NCI-H1048 (cell line): Measurements from ENCODE around the gene MOGAT3.

ENCODE experiments used
- DNase-seq: peaks from one replicate; lab custom pipeline; 2025; lab: John Stamatoyannopoulos, UW

MOGAT3 gene

DNA sequence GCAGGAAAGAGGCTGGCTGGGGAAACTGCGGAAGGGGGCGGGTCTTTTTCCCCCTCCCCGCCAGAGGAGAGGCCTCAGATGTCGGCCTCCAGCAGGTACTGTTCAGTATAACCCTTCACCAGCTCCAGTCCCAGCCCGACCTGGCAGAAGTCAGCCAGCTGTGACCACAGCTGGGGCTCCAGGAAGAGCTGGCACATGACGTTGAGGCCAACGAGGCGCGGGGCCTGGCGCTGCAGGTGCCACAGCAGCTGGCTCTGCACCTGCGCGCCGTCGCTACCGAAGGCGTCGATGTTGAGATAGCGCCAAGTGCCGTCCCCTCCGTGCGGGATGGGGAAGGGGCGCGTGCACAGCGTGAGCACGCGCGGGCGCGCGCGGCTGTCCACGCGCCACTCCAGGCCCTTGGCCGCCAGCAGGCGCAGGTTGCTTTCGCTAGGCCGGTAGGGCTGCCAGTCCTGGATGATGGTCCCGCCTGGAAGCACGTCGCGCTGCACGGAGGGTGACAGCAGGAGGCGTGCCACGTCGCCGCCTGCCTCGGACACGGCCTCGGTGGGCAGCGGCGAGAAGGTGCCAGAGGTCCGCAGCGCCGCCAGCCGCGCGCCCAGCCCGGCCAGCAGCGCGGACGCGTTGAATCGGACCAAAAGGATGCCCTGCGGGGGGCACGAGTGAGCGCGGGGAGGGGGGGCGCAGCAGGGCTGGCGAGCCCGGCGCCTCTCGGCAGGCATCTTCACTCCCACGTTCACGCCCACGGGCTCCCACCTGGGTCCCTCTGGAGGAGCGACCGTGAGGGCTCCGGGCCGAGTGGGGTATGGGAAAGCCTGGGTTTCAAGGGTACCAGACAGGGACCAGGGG, 28.6 kb downstream of the MOGAT3 start:
- no peak for DNase-seq

DNA sequence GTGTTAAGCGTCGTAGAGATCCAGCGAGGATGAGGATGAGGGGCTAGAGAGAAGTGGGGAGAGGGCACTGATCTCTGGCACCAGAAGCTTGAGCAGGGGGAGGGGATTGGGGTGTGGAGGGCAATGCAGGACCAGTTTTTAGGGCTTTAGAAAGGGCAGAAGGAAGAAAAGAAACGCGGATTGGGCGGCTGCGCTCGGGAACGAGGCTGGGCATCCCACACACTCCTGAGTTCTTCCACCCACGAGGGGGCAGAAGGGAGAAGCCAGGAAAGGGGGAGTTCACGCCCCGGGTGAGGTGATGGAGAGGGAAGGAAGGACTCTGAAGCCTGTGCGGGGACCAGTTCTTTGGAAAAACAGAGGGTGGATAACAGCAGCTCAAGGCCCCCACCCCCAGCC, 29.4 kb downstream of the MOGAT3 start:
- no peak for DNase-seq

DNA sequence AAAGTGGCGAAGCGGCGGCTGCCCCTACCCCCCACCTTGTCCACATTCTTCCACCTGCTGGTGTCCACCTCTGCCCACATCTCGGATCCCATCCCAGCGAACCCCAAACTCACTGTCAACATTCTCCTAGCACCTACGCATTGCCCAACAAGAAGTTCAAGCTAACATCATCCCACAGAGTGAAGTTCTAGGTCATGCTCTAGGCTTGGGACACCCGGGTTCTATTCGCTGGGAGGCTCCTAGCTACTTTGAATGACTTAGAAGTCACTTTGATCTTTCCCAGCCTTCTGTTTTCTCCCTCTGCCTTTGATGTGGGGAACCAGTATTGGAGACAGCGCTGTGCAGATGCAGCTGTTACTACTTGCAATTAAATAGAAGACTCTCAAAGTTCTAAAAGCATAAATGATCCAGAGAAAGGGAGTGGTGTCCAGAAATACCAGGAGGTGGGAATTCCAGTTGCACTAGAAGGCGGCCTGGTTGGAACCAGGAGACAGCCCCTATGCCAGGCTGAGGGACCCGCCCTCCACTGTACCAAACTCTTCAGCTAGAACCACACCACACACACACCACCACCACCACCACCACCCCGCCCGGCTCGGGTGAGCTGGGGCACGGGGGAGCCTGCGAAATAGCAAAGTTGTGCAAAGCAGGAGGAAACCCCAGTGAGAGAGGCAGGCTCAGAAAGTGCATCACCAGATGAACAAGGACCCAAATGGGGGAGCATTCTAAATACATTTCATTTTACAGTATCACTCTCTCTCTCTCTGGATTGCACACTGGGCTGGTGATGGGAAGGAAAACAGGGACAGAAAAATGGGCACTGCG, 30.0 kb downstream of the MOGAT3 start:
- no peak for DNase-seq

DNA sequence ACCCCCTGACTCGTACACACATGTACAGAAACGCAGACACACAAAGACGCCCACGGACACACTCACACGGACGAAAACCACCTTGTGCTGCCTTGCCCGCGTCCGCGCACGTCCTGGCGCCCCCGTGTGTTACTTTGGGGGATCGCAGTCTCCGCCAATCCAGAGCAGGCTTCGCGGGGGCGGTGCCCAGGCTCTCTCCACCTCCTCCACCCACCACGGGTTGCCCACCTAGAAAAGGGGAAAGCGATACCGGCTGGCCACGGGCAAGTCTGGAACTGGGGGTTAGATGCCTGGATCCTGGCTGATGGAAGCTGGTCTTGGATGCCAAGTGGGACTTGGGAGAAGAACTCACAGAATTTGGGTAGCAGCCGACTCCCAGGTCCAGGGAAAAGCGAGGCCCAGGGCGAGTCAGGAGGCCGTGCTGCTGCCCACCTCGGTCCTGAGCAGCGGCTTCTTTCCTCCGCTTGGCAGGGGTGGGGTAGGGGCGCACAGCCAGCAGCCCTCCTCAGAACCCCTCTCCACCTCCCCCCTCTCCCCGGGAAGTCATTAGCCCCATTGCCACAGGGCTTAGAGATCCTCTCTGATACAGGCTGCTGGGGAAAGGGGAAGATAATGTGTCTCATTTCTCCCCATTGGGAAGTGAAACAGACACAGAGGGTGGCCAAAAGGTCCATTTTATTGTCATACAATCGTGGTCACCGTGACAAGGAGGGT, 30.8 kb downstream of the MOGAT3 start:
- DNase-seq, result no peak

DNA sequence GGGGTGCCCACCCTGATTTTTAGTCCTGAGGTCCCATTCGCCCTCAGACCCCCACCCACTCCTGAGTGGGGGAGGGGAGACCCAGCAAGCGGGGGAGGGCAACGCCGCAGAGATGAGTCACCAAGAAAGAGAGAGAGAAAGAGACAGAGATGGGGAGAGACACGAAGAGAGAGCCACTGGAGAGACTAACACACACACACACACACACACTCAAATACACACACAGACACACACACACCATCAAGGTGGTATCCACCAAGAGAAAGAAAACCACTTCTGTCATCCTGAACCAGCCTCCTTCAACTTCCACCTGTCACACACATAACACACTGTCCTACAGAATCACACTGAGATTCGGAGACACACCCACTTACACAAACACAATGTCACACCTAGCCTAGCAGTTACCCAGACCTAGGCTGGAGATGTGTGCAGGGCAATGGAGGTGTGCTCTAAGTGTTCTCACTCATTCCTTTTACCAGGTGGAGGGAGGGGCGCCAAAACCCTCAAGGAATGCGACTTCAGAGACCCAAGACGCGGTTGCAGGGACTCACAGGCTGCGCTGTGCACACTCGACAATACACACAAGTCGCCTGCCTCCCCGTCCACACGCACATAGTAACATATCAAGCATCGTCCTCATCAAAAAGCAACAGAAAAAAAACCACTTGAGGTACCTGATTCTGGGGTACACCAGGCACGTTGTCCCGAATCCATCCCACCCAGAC, 31.6 kb downstream of the MOGAT3 start:
- DNase-seq, result no peak

GRCh38 chr7:101168412-101169049, 32.3 kb downstream of the MOGAT3 start:
- DNase-seq, result no peak

DNA sequence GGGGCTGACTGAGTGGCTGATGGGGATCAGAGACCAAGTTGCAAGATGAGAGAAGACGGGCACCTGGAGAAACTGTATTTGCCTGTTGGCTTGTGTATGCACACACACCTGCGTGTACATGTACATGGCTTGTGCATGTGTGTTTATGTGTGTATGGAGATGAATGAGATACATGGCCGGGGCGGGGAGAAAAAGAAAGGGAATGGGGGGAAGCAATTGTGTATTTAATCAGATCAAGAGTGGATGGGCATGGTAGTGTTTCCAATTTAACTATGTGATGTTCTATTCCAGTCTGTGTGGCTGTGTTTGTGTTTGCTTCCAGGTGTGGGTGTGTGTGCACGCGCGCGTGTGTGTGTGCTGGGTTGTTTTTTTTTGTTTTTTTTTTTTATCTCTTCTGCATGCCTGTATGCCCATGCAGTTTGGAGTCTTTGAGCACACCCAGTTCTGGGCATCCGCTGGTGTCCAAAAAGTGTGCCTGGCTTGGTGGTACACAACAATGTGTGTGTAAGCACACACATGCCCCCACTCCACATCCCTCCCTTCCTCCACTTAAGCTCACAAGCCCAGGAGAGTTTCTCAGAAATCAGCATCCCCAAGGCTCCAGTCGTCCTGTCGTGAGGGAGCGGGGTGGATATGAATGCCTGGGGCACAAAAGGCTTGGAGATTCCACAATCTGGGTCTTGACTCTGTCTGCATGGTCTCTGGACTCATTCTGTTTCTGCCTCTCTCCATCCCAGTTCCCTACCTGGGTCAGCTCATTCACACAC, 33.0 kb downstream of the MOGAT3 start:
- DNase-seq, result no peak

GRCh38 chr7:101166909-101167644, 33.8 kb downstream of the MOGAT3 start:
- DNase-seq, result no peak

DNA sequence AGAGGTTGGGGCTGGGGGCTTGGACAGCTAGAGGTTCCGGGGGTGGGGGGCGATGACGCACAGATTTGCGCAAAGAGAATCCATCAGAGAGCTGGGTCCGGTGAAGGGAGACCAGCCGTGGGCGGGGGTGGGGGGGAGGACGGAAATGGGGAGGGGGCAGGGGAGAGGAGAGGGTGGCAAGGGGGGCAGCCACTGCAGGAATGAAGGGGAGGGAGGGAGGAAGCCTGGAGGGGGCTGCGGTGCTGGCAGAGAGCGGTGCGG, 34.3 kb downstream of the MOGAT3 start:
- DNase-seq, result no peak

DNA sequence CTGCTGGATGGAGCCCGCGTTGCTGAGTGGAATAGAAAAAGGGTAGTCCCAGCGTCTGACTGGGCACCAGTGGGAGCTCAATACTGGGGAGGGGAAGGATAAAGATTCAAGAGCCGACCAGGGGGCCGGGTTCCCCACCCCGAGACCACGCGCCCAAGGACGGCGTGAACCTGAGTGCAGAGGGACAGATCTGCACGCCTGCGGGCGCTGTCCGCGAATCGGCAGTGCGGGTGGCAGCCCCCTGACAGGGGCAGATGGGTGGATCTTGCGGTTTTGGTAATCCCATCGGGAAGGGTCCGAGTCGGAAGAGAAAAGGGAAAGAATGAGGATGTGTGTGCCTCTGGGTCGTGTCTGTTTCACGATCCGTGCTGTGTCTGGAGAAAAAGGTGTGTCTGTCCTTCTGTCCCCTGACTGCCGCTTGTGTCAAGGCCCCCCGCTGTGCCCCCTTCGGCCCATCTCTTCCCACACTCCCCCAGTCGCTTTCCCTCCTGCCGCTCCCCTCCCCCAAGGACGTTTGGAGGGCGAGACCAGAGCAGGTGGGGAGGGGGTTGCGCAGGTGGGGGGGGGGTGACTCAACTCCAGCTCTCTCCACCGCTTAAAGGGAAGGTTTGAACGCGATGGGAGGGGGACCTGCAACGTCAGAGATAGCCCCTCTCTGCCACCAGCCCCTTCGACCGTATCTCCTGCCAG, 34.7 kb downstream of the MOGAT3 start:
- no peak for DNase-seq

- peak; percentile 89 for DNase-seq
Measured at GRCh38 chr7:101165075-101165957, 35.5 kb downstream of the MOGAT3 start, which contains the start of gene VGF. Gene VGF (minus strand): TSS chr7:101165569. CDS start chr7:101164843, 726 bp downstream.

- no peak for DNase-seq
Measured at GRCh38 chr7:101164071-101164840, 36.6 kb downstream of the MOGAT3 start.

GRCh38 chr7:101163279-101164070, 37.4 kb downstream of the MOGAT3 start:
- DNase-seq, result no peak

- no peak for DNase-seq
Measured at GRCh38 chr7:101162551-101163278, 38.1 kb downstream of the MOGAT3 start.

DNA sequence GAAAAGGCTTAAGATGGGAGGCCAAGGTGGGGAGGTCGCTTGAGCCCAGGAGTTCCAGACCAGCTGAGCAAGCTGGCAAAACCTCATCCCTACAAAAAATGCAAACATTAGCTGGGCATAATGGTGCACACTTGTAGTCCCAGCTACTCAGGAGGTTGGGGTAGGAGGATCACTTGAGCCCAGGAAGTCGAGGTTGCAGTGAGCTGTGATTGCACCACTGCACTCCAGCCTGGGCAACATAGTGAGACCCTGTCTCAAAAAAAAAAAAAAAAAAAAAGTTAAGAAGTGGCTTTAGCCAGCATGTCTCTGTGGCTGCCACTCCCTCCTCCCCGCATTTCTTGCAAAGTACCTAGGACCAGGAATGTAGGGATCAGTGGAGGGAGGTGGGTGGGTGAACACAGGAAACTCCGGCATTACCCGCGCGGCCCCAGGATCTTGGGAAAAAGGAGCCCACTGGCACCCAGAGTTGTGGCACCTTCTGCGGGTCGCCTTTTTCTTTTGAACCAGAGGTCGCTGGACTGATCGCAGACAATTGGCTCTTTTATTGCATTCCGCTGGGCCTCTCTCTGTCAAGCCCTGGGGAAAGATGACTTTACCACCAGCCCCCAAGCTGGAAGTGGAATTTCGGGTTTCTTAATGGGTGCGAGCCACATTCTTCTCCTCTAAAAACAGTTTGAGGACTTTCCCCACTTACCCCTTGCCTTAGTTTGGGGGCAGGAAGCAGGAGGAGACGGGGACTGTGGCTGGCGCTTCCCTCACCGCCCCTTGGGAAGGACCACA, 39.0 kb downstream of the MOGAT3 start:
- no peak for DNase-seq
